PC-3 (cell line): Measurements from ENCODE around the gene PITX1. TPM values are rescaled to one million over a fixed set of nuclear protein-coding genes. Genes with fewer than 3 reads are reported as not detected.

ENCODE experiments used
- ATAC-seq: fragments of 200-7000 bp; cut with Tn5 transposase; 2 replicates; pipeline ENCODE4 v1.9.1; 2020; ENCODE audit warnings: mild to moderate bottlenecking, moderate library complexity
- BruUV-seq: library from RNA; stranded (reverse); fragments of 400-500 nt; replicated peaks from 2 replicates; lab custom pipeline; 2021; lab: Mats Ljungman, UMichigan
- CTCF ChIA-PET: fragments of 300-600 bp; sonication (Branson Sonifier 250); formaldehyde crosslinking; loops from one replicate; lab custom pipeline; 2022; ENCODE audit warnings: antibody characterized with exemption; lab: Charles Lee
- POLR2A ChIA-PET: fragments of 300-600 bp; sonication (Branson Sonifier 250); formaldehyde crosslinking; loops from one replicate; lab custom pipeline; 2022; ENCODE audit warnings: antibody characterized with exemption; ENCODE audit not compliant: unreplicated experiment; lab: Charles Lee
- DNase-seq: peaks from one replicate; pipeline ENCODE4 v3.0.0-alpha.2; 2015
- H2AFZ ChIP-seq: fragments of 300-600 bp; sonication (generic); 2 replicates; pipeline ENCODE4 v1.6.0; 2016; ENCODE audit warnings: antibody characterized with exemption, low read length
- H3F3A ChIP-seq: fragments of 300-600 bp; sonication (generic); one replicate; pipeline ENCODE4 v1.6.0; 2017; ENCODE audit warnings: antibody characterized with exemption, low read length, control low read depth, mild to moderate bottlenecking; ENCODE audit not compliant: unreplicated experiment
- H3K27ac ChIP-seq: fragments of 300-600 bp; sonication (generic); 2 replicates; pipeline ENCODE4 v1.5.1; 2016; ENCODE audit warnings: mild to moderate bottlenecking, low read length
- H3K27me3 ChIP-seq: fragments of 300-600 bp; sonication (generic); 2 replicates; pipeline ENCODE4 v1.6.1; 2016; ENCODE audit warnings: low read length, mixed read lengths
- H3K36me3 ChIP-seq: fragments of 300-600 bp; sonication (generic); 2 replicates; pipeline ENCODE4 v1.6.1; 2016; ENCODE audit warnings: low read depth, mixed run types, low read length, mixed read lengths
- H3K4me1 ChIP-seq: fragments of 300-600 bp; sonication (generic); 2 replicates; pipeline ENCODE4 v1.5.1; 2016; ENCODE audit warnings: low read length; ENCODE audit not compliant: insufficient read depth
- H3K4me2 ChIP-seq: fragments of 300-600 bp; sonication (generic); 2 replicates; pipeline ENCODE4 v1.6.0; 2016; ENCODE audit warnings: low read length
- H3K4me3 ChIP-seq: fragments of 300-600 bp; sonication (generic); 2 replicates; pipeline ENCODE4 v1.5.1; 2016; ENCODE audit warnings: mild to moderate bottlenecking, low read length, mixed read lengths
- H3K79me2 ChIP-seq: fragments of 300-600 bp; sonication (generic); 2 replicates; pipeline ENCODE4 v1.6.1; 2017; ENCODE audit warnings: low read length, mixed read lengths
- H3K9ac ChIP-seq: fragments of 300-600 bp; sonication (generic); 2 replicates; pipeline ENCODE4 v1.6.0; 2016; ENCODE audit warnings: mild to moderate bottlenecking, low read length
- H3K9me2 ChIP-seq: fragments of 300-600 bp; sonication (generic); replicated peaks from 2 replicates; pipeline ENCODE4 v1.6.1; 2016; ENCODE audit warnings: mixed run types, low read length, mixed read lengths
- H3K9me3 ChIP-seq: fragments of 300-600 bp; sonication (generic); 2 replicates; pipeline ENCODE4 v1.6.1; 2016; ENCODE audit warnings: low read length, mixed read lengths
- H4K20me1 ChIP-seq: fragments of 300-600 bp; sonication (generic); 2 replicates; pipeline ENCODE4 v1.6.1; 2016; ENCODE audit warnings: low read length, mixed read lengths
- CTCF ChIP-seq: fragments of 300-600 bp; sonication (generic); conservative IDR thresholded peaks from 2 replicates; pipeline ENCODE4 v1.5.1; 2017; ENCODE audit warnings: antibody characterized with exemption, low read depth, mild to moderate bottlenecking, low read length
- EZH2 ChIP-seq: fragments of 300-600 bp; sonication (generic); IDR thresholded peaks from one replicate; pipeline ENCODE4 v1.6.1; 2017; ENCODE audit warnings: antibody characterized with exemption, mild to moderate bottlenecking, low read length; ENCODE audit not compliant: unreplicated experiment
- EZH2phosphoT487 ChIP-seq: fragments of 300-600 bp; sonication (generic); IDR thresholded peaks from 2 replicates; pipeline ENCODE4 v1.6.1; 2018; ENCODE audit warnings: mild to moderate bottlenecking, antibody characterized with exemption, low read length, borderline replicate concordance
- intact Hi-C: fragments of 100-400 bp; cut with micrococcal nuclease; formaldehyde crosslinking; loops from 2 replicates; pipeline ENCODE4 v1.9.0; 2023
- total RNA-seq: library from RNA; depleted of rRNA; stranded (reverse); fragments of >200 nt; gene quantifications from 2 replicates; pipeline ENCODE4 v1.2.3, GENCODE V29; 2014

The PITX1 gene
- total RNA-seq, 1 experiment from 2014 or later, result 40.8 TPM

- TF ChIP-seq EZH2phosphoT487 (no peak), EZH2 (no peak), CTCF (no peak)
- ATAC-seq (peak; percentile 66), DNase-seq (peak; percentile 65)
- Histone ChIP-seq H3K9me2 (no peaks in the 10 kb centered on the region), H3K36me3 (no peaks in the 10 kb centered on the region), H2AFZ (peak overlapping the region; percentile 81), H3K9ac (peak overlapping the region; percentile 83), H3K4me3 (peak overlapping the region; percentile 99), H3K27me3 (no peaks in the 10 kb centered on the region), H3K79me2 (peaks cover 43% of the 10 kb centered on the region), H3F3A (no peaks in the 10 kb centered on the region), H3K9me3 (no peaks in the 10 kb centered on the region), H4K20me1 (no peaks in the 10 kb centered on the region), H3K27ac (peak overlapping the region; percentile 78), H3K4me2 (peak overlapping the region; percentile 86), H3K4me1 (peaks cover 13% of the 10 kb centered on the region)
- ChIA-PET CTCF (no interaction called here), POLR2A (no interaction called here)
- intact Hi-C loops, result loop anchor here (5.0 kb wide), 3 partner anchors 48 to 298 kb away; no protein-coding TSS in a partner anchor
- BruUV-seq, result no TSS peak
These were observed 371 bp upstream of the PITX1 start for GRCh38 chr5:135034236-135034962.

GRCh38 chr5:135032999-135033861, 798 bp downstream of the PITX1 start:
- BruUV-seq, result no TSS peak
- Histone ChIP-seq H3K27ac (peak overlapping the region; percentile 30), H3K27me3 (no peaks in the 10 kb centered on the region), H3F3A (no peaks in the 10 kb centered on the region), H3K9ac (peak overlapping the region; percentile 83), H3K4me1 (peaks cover 13% of the 10 kb centered on the region), H3K9me3 (no peaks in the 10 kb centered on the region), H3K36me3 (no peaks in the 10 kb centered on the region), H3K4me3 (peak overlapping the region; percentile 99), H4K20me1 (no peaks in the 10 kb centered on the region), H3K9me2 (no peaks in the 10 kb centered on the region), H3K79me2 (peaks cover 46% of the 10 kb centered on the region), H3K4me2 (peak overlapping the region; percentile 87), H2AFZ (peak overlapping the region; percentile 78)
- no peak for TF ChIP-seq CTCF
- TF ChIP-seq EZH2, result no peak
- TF ChIP-seq EZH2phosphoT487, result no peak
- ChIA-PET CTCF (no interaction called here), POLR2A (no interaction called here)
- intact Hi-C loops, result loop anchor here (5.0 kb wide), 3 partner anchors 49 to 299 kb away; no protein-coding TSS in a partner anchor
- DNase-seq (peak; percentile 24), ATAC-seq (peak; percentile 33)
